Ectodermal cell (in vitro differentiated cells): ENCODE data around the gene PANK4.

Experiments used
- H3K27ac ChIP-seq: 2 replicates; pipeline ENCODE4 v1.7.0; 2013; ENCODE audit warnings: mild to moderate bottlenecking, low read depth, low read length; ENCODE audit not compliant: insufficient read depth, poor library complexity, severe bottlenecking
- H3K27me3 ChIP-seq: 2 replicates; pipeline ENCODE4 v1.7.0; 2013; ENCODE audit warnings: mild to moderate bottlenecking, low read length; ENCODE audit not compliant: insufficient read depth, control insufficient read depth, poor library complexity, severe bottlenecking
- H3K36me3 ChIP-seq: one replicate; pipeline ENCODE4 v1.7.0; 2013; ENCODE audit warnings: low read length; ENCODE audit not compliant: control insufficient read depth, insufficient read depth
- H3K4me1 ChIP-seq: one replicate; pipeline ENCODE4 v1.7.0; 2013; ENCODE audit warnings: low read length; ENCODE audit not compliant: control insufficient read depth, insufficient read depth
- H3K4me3 ChIP-seq: 2 replicates; pipeline ENCODE4 v1.7.0; 2013; ENCODE audit warnings: low read depth, low read length, control low read depth; ENCODE audit not compliant: insufficient read depth
- H3K9me3 ChIP-seq: 2 replicates; pipeline ENCODE4 v1.7.0; 2013; ENCODE audit warnings: mild to moderate bottlenecking, low read length, moderate library complexity; ENCODE audit not compliant: control insufficient read depth
- WGBS, 2 experiments: methylation state at CpG; one replicate each; pipeline ENCODE4 v1.1.7; 2013; ENCODE audit warnings: missing lambda C conversion rate in 2 of 2; 5-methylcytosine and 5-hydroxymethylcytosine counted together

Gene PANK4

DNA sequence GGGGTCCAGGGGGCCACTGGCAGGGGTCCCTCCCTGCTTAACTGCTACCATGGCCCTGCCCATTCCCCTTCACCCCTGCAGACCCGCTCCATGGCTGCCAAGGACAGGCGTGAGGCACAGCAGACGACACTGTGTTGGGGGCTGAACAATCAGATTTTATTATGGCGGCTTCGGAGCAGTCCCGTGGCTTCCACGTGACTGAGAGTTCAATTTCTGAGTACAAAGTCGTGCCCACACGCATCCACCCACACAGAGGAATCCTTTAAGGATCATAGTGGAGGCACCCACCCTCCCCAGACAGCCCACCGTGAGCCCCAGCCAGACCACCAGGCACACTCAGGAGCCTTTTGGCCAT is 2.2 kb upstream of the PANK4 start:
- Histone ChIP-seq H3K9me3 (no peaks in the 10 kb centered on the region), H3K27me3 (peaks cover 70% of the 10 kb centered on the region), H3K4me1 (peaks cover 52% of the 10 kb centered on the region), H3K4me3 (peak overlapping the region; percentile 52), H3K27ac (no peak overlapping the region), H3K36me3 (no peaks in the 10 kb centered on the region)
- 49 to 50% methylated on average over 10 of the region's 10 CpGs for WGBS, 2 experiments

DNA sequence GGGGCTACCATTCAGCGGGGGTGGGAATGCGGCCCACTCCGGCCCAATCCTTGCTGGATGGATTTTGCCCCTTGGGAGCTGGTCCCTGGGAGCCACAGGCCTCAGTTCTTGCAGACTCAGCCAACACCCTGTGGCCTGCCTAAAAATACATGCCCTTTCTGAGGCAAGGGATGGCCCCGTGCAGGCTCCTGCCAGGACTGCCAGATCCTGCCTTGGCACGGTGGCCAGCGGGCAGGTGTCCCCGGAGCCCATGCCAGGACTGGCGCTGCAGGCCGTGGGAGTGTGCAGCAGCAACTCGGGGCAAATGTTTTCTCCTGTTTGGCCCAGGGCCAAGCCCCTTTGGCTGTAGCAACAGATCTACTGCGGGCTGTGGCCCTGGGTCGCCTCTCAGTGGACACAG is 1.6 kb upstream of the PANK4 start:
- Histone ChIP-seq H3K9me3 (no peaks in the 10 kb centered on the region), H3K27ac (no peak overlapping the region), H3K27me3 (peaks cover 64% of the 10 kb centered on the region), H3K4me3 (peak overlapping the region; percentile 52), H3K4me1 (peaks cover 46% of the 10 kb centered on the region), H3K36me3 (no peaks in the 10 kb centered on the region)
- WGBS, 2 experiments, result 86 to 87% methylated on average over 12 of the region's 12 CpGs

DNA sequence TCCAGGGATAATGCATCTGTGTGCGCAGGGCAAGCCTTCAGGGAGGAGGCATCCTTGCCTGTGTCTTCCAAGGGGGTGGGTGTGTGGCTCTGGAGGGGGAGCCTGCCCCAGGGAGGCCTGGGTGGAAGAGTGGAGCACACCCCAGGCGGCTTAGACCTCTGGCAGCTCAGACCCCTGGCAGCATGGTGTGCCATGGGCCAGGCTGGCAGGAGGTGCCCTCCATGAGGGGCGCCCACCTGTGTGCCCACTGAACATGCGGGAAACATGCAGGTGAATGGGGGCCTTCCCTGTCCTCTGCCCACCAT is 1.1 kb upstream of the PANK4 start:
- peaks cover 59% of the 10 kb centered on the region for H3K27me3 ChIP-seq
- no peak overlapping the region for H3K27ac ChIP-seq
- peak overlapping the region; percentile 52 for H3K4me3 ChIP-seq
- 92 to 95% methylated on average over 4 of the region's 4 CpGs for WGBS, 2 experiments
- no peaks in the 10 kb centered on the region for H3K9me3 ChIP-seq
- no peaks in the 10 kb centered on the region for H3K36me3 ChIP-seq
- H3K4me1 ChIP-seq, result peaks cover 46% of the 10 kb centered on the region

DNA sequence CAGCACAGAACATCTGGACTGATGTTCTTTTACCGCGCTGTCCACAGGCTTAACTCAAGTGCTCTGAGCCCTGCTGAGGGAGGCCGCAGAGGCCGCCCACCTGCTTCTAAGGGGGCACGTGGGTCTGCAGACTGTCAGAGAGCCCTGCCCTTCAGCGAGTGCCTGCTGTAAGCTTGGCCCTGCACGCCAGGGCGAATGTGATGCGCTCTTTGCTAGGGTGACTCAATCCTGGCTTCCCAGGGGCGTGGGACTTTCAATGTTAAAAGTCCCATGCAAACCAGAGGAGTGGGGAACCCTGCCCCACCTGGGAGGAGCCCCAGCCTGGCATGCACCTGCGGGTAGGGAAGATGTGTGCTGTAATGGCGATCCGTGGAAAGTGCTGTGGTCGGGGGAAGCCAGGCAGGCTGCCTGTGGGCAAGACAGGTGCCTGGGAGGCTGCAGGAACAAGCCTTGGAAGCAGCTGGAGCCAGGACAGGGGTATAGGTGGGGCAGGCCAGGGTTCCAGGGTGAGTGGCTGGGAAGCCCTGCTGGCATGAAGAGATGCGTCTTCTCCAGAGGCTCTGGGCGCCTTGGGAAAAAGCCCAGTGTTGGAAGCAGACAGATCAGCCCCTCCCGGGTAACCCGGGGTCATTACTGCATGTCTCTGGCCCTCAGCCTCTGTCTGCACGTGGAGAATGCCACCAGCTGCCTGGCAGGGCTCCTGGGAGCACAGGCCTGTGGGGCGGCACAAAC is 594 bp upstream of the PANK4 start:
- Histone ChIP-seq H3K27me3 (peaks cover 54% of the 10 kb centered on the region), H3K4me3 (peak overlapping the region; percentile 96), H3K4me1 (peaks cover 46% of the 10 kb centered on the region), H3K9me3 (no peaks in the 10 kb centered on the region), H3K36me3 (no peaks in the 10 kb centered on the region), H3K27ac (no peak overlapping the region)
- WGBS, 2 experiments, result 32 to 35% methylated on average over 20 of the region's 20 CpGs

DNA sequence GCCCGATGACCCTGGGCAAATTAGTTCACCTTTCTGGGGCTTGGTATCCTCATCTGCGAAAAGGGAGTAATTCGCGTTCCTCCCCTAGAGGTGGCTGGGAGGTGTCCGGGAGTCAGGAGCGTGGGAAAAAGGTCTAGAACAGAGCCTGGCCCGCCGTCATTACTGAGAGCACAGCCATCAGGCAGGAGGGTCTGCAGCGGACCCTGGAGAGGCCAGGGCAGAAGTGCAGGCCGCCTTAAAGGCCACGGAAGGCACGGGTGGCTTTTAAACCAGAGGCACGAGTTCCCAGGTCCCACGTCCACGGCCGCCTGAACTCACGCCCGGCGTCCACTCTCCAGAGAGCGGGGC is 850 bp downstream of the PANK4 start:
- WGBS, 2 experiments, result 8 to 9% methylated on average over 20 of the region's 20 CpGs
- H3K27me3 ChIP-seq, result peaks cover 40% of the 10 kb centered on the region
- peaks cover 9% of the 10 kb centered on the region for H3K36me3 ChIP-seq
- H3K4me1 ChIP-seq, result peaks cover 35% of the 10 kb centered on the region
- no peaks in the 10 kb centered on the region for H3K9me3 ChIP-seq
- no peak overlapping the region for H3K27ac ChIP-seq
- H3K4me3 ChIP-seq, result peak overlapping the region; percentile 96

DNA sequence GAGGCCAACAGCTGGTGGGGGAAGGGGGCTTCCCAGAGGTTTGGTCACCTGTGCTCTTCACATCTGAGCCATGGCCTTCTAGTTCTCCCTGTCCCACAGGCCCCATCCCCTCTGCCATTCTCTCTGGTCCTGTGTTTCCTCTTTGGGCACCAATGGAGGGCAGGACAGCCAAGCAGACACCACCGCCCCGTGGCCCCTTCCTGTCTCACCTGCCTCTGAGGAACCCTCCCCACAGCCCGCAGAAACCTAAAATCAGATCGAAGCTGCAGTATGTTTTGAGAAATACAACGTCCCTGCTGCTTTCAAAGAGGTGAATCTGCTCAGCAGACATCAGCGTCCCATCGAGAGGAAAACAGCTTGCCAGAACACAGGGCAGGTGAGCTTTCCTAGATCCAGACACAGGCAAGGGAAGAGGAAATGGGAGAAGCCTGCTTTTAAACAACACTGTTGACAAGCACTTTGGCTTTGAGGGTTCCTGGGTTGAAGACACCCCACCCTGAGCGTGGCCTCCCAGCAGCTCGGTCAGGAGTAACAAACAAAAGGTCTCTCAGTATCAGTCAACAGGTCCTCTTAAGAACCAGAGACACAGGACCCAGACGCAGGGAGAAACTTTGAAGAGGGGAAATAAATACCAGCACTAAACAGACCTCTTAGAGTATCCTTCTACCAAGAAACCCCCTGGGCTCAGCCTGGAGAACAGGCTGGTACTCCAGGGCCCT is 2.3 kb downstream of the PANK4 start:
- Histone ChIP-seq H3K27ac (no peak overlapping the region), H3K4me1 (peaks cover 31% of the 10 kb centered on the region), H3K9me3 (no peaks in the 10 kb centered on the region), H3K36me3 (peaks cover 24% of the 10 kb centered on the region), H3K4me3 (no peak overlapping the region), H3K27me3 (peaks cover 25% of the 10 kb centered on the region)
- WGBS, 2 experiments, result 91 to 95% methylated on average over 10 of the region's 10 CpGs

GRCh38 chr1:2523191-2523890 is 3.1 kb downstream of the PANK4 start:
- Histone ChIP-seq H3K27ac (no peak overlapping the region), H3K4me1 (peaks cover 29% of the 10 kb centered on the region), H3K4me3 (no peak overlapping the region), H3K9me3 (no peaks in the 10 kb centered on the region), H3K27me3 (peaks cover 18% of the 10 kb centered on the region), H3K36me3 (peaks cover 31% of the 10 kb centered on the region)
- WGBS, 2 experiments, result 90 to 91% methylated on average over 32 of the region's 32 CpGs

- Histone ChIP-seq H3K9me3 (no peaks in the 10 kb centered on the region), H3K4me3 (no peak overlapping the region), H3K27me3 (peaks cover 7% of the 10 kb centered on the region), H3K27ac (no peak overlapping the region), H3K36me3 (peaks cover 42% of the 10 kb centered on the region), H3K4me1 (peaks cover 18% of the 10 kb centered on the region)
- 94% methylated on average over 7 of the region's 7 CpGs for WGBS, 2 experiments
Observed at GRCh38 chr1:2522230-2522629, 4.2 kb downstream of the PANK4 start.

- Histone ChIP-seq H3K9me3 (no peaks in the 10 kb centered on the region), H3K36me3 (peaks cover 46% of the 10 kb centered on the region), H3K4me3 (no peak overlapping the region), H3K27ac (no peak overlapping the region), H3K27me3 (no peaks in the 10 kb centered on the region), H3K4me1 (peaks cover 12% of the 10 kb centered on the region)
- 96 to 97% methylated on average over 21 of the region's 21 CpGs for WGBS, 2 experiments
Observed at GRCh38 chr1:2520806-2521205, 5.6 kb downstream of the PANK4 start.

DNA sequence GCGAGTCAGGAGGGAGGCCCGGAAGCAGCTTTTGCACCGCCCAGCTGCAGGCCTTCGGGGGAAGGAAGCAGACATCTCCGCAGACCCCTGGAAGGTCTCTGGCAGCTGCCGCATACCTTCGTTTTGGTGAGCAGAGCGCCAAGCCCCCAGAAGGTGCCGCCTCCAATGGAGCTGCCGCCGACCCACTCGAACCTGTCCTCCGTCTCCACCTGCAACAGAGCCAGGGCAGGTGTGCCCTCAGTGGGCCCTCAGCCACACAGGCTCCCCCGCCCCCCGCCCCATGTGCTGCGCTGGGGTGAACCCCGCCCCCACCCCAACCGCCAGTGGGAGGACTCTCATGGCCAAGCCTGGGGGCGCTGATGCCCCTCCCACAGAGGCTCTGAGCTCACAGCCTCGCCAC is 6.2 kb downstream of the PANK4 start:
- Histone ChIP-seq H3K27ac (no peak overlapping the region), H3K4me3 (no peak overlapping the region), H3K9me3 (no peaks in the 10 kb centered on the region), H3K36me3 (peaks cover 46% of the 10 kb centered on the region), H3K4me1 (peaks cover 10% of the 10 kb centered on the region), H3K27me3 (no peaks in the 10 kb centered on the region)
- 96 to 97% methylated on average over 20 of the region's 20 CpGs for WGBS, 2 experiments
